Mesenchymal stem cell (in vitro differentiated cells and primary cell): ENCODE results near the gene CENPA.
"Not testable (repeated sequence)": the region's sequence is repeated elsewhere in the genome, so short reads cannot be mapped to it uniquely, and the experiment has no call there.

ENCODE experiments used
- DNase-seq: peaks from one replicate; pipeline ENCODE4 v3.0.0-alpha.2; 2013
- H2AFZ ChIP-seq: one replicate; pipeline ENCODE4 v1.6.1; 2013; ENCODE audit warnings: low read depth, mild to moderate bottlenecking, control low read depth, inconsistent platforms, low read length, moderate library complexity
- H2AK5ac ChIP-seq: 2 replicates; pipeline ENCODE4 v1.6.1; 2013; ENCODE audit warnings: low read length, moderate library complexity, mild to moderate bottlenecking, inconsistent platforms; ENCODE audit not compliant: severe bottlenecking
- H2BK120ac ChIP-seq: one replicate; pipeline ENCODE4 v1.6.1; 2013; ENCODE audit warnings: low read depth, mild to moderate bottlenecking, inconsistent platforms, low read length, moderate library complexity
- H2BK12ac ChIP-seq, 2 experiments: one replicate each; pipeline ENCODE4 v1.6.1; 2013; ENCODE audit warnings: inconsistent platforms in 2 of 2, low read length in 2 of 2, mild to moderate bottlenecking in 2 of 2, moderate library complexity in 2 of 2, control low read depth in 1 of 2
- H2BK15ac ChIP-seq: one replicate; pipeline ENCODE4 v1.6.1; 2013; ENCODE audit warnings: mild to moderate bottlenecking, low read depth, inconsistent platforms; ENCODE audit not compliant: poor library complexity, severe bottlenecking
- H2BK5ac ChIP-seq: 2 replicates; pipeline ENCODE4 v1.6.1; 2013; ENCODE audit warnings: low read depth, mild to moderate bottlenecking, low read length, control low read depth, inconsistent platforms; ENCODE audit not compliant: poor library complexity, severe bottlenecking
- H3K14ac ChIP-seq, 2 experiments: one replicate each; pipeline ENCODE4 v1.6.1; 2013; ENCODE audit warnings: inconsistent platforms in 2 of 2, low read length in 2 of 2, control low read depth in 1 of 2, mild to moderate bottlenecking in 1 of 2, moderate library complexity in 1 of 2
- H3K18ac ChIP-seq, 2 experiments: one replicate each; pipeline ENCODE4 v1.6.1; 2013; ENCODE audit warnings: inconsistent platforms in 2 of 2, low read length in 2 of 2, control low read depth in 1 of 2, low read depth in 1 of 2, mild to moderate bottlenecking in 1 of 2
- H3K23ac ChIP-seq, 2 experiments: one replicate each; pipeline ENCODE4 v1.6.1; 2013; ENCODE audit warnings: inconsistent platforms in 2 of 2, low read length in 2 of 2, mild to moderate bottlenecking in 2 of 2, moderate library complexity in 2 of 2, control low read depth in 1 of 2
- H3K27ac ChIP-seq: 2 replicates; pipeline ENCODE4 v1.5.1; 2013; ENCODE audit warnings: mild to moderate bottlenecking, moderate library complexity, low read length, control low read depth, inconsistent platforms; ENCODE audit not compliant: poor library complexity, severe bottlenecking
- H3K27me3 ChIP-seq, 2 experiments: 2 replicates each; pipeline versions ENCODE4 v1.6.1 to v1.7.0; 2013; ENCODE audit warnings: low read length in 2 of 2, mild to moderate bottlenecking in 2 of 2, moderate library complexity in 2 of 2, control low read depth in 1 of 2, inconsistent platforms in 1 of 2; ENCODE audit not compliant: control insufficient read depth in 1 of 2, insufficient read depth in 1 of 2
- H3K36me3 ChIP-seq, 2 experiments: 2 replicates each; pipeline versions ENCODE4 v1.6.1 to v1.7.0; 2013; ENCODE audit warnings: low read length in 2 of 2, control low read depth in 1 of 2, inconsistent platforms in 1 of 2, low read depth in 1 of 2, mild to moderate bottlenecking in 1 of 2; ENCODE audit not compliant: insufficient read depth in 2 of 2, control insufficient read depth in 1 of 2
- H3K4ac ChIP-seq, 2 experiments: one replicate each; pipeline ENCODE4 v1.6.1; 2013; ENCODE audit warnings: inconsistent platforms in 2 of 2, low read length in 2 of 2, mild to moderate bottlenecking in 2 of 2, moderate library complexity in 2 of 2, control low read depth in 1 of 2, low read depth in 1 of 2
- H3K4me1 ChIP-seq: 2 replicates; pipeline ENCODE4 v1.6.1; 2013; ENCODE audit warnings: low read depth, low read length, control low read depth; ENCODE audit not compliant: control insufficient read depth, insufficient read depth
- H3K4me2 ChIP-seq: 2 replicates; pipeline ENCODE4 v1.6.1; 2013; ENCODE audit warnings: low read length, mild to moderate bottlenecking, inconsistent platforms; ENCODE audit not compliant: poor library complexity, severe bottlenecking
- H3K4me3 ChIP-seq, 2 experiments: 2 replicates each; pipeline versions ENCODE4 v1.5.1 to v1.7.0; 2013; ENCODE audit warnings: low read length in 2 of 2, mild to moderate bottlenecking in 2 of 2, control low read depth in 1 of 2, low read depth in 1 of 2; ENCODE audit not compliant: insufficient read depth in 1 of 2
- H3K79me1 ChIP-seq: replicated peaks from 2 replicates; pipeline ENCODE4 v1.6.1; 2013; ENCODE audit warnings: mild to moderate bottlenecking, control low read depth, low read length, inconsistent platforms; ENCODE audit not compliant: poor library complexity, severe bottlenecking
- H3K9ac ChIP-seq: 2 replicates; pipeline ENCODE4 v1.7.0; 2013; ENCODE audit warnings: mild to moderate bottlenecking, low read length, moderate library complexity
- H3K9me3 ChIP-seq: 2 replicates; pipeline ENCODE4 v1.7.0; 2013; ENCODE audit warnings: mild to moderate bottlenecking, low read length; ENCODE audit not compliant: control insufficient read depth
- H4K8ac ChIP-seq: one replicate; pipeline ENCODE4 v1.6.1; 2013; ENCODE audit warnings: inconsistent platforms, mild to moderate bottlenecking, low read length, moderate library complexity
- H4K91ac ChIP-seq: one replicate; pipeline ENCODE4 v1.6.1; 2013; ENCODE audit warnings: mild to moderate bottlenecking, low read length, inconsistent platforms
- WGBS: methylation state at CpG from one replicate; pipeline ENCODE4 v1.1.7; 2013; ENCODE audit warnings: mixed read lengths; 5-methylcytosine and 5-hydroxymethylcytosine counted together

Gene CENPA

DNA sequence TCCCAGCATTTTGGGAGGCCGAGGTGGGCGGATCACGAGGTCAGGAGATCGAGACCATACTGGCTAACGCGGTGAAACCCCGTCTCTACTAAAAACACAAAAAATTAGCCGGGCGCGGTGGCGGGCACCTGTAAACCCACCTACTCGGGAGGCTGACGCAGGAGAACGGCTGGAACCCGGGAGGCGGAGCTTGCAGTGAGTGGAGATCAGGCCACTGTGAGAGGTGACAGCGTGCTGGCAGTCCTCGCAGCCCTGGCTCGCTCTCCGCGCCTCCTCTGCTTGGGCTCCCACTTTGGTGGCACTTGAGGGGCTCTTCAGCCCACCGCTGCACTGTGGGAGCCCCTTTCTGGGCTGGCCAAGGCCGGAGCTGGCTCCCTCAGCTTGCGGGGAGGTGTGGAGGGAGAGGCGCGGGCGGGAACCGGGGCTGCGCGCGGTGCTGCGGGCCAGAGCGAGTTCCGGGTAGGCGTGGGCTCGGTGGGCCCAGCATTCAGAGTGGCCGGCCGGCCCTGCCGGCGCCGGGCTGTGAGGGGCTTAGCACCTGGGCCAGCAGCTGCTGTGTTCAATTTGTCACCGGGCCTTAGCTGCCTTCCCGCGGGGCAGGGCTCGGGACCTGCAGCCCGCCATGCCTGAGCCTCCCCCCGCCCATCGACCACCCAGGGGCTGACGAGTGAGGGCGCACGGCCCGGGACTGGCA is 28.4 kb downstream of the CENPA start:
- 94% methylated on average over 44 of the region's 52 CpGs for WGBS
- H2BK5ac ChIP-seq, H3K4ac ChIP-seq, H3K14ac ChIP-seq, H4K8ac ChIP-seq, H2BK15ac ChIP-seq, DNase-seq, H3K4me2 ChIP-seq, H3K9me3 ChIP-seq, H2BK12ac ChIP-seq, H4K91ac ChIP-seq, H2AFZ ChIP-seq, H3K9ac ChIP-seq, H2AK5ac ChIP-seq, H3K4me1 ChIP-seq, H3K23ac ChIP-seq, H3K18ac ChIP-seq, H3K4me3 ChIP-seq, H3K27ac ChIP-seq, H3K79me1 ChIP-seq, H3K36me3 ChIP-seq, H2BK120ac ChIP-seq: not testable (repeated sequence)
- peaks cover 45 to 57% of the 10 kb centered on the region in 2 experiments for H3K27me3 ChIP-seq

DNA sequence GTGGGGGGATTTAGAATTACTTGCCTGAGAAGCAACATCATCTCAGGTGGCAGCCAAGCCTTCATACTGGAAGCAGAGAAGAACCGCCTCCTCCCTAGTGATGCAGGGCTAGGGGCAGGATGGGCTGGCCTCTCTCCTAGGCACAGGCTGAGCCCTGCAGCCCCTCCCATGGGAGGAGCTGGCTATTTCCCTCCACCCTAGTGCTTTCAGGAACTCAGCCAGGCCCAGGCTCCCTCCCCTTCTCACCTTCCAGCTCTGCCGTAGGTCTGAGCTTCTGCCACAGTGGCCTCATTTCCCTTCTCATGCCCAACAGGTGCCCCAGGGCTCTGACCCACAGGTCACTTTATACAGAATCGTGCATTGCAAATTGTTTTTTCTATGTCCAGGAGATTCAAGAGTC is 31.0 kb downstream of the CENPA start:
- no peak overlapping the region for H3K27ac ChIP-seq
- H2BK12ac ChIP-seq: no peak overlapping the region
- H3K18ac ChIP-seq: no peak overlapping the region
- H3K4me1 ChIP-seq: no peaks in the 10 kb centered on the region
- no peak overlapping the region for H2BK15ac ChIP-seq
- no peak for DNase-seq
- no peak overlapping the region for H2AFZ ChIP-seq
- H4K91ac ChIP-seq: no peak overlapping the region
- no peak overlapping the region for H4K8ac ChIP-seq
- H3K23ac ChIP-seq: no peak overlapping the region
- no peak overlapping the region for H3K4ac ChIP-seq
- H2AK5ac ChIP-seq: no peak overlapping the region
- 58% methylated on average over 2 of the region's 3 CpGs for WGBS
- no peaks in the 10 kb centered on the region for H3K36me3 ChIP-seq
- peaks cover 26 to 43% of the 10 kb centered on the region in 2 experiments for H3K27me3 ChIP-seq
- no peak overlapping the region for H3K9ac ChIP-seq
- H3K14ac ChIP-seq: no peak overlapping the region
- no peak overlapping the region for H3K4me2 ChIP-seq
- no peak overlapping the region for H2BK120ac ChIP-seq
- H2BK5ac ChIP-seq: no peak overlapping the region
- H3K9me3 ChIP-seq: no peaks in the 10 kb centered on the region
- H3K4me3 ChIP-seq: no peak overlapping the region
- no peaks in the 10 kb centered on the region for H3K79me1 ChIP-seq

DNA sequence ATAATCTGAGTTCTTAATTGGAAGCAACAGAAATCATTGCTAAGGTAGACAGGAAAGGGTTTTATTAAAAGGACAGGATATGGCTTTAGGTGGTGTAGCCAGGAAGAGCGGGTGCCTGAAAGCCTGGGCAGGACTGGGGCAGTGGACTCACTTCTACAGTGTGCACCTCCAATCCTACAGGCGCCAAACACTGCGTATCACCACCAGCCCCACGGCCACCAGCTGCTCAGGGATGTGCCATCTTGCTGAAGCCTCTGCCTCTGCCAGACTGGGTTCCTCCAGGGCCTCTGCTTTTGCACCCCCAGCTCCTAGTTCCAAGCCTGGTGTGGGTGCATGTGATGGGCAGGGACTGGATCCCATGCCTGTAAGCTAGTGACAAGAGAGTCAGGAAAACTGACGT is 32.4 kb downstream of the CENPA start:
- Histone ChIP-seq H3K9me3 (no peaks in the 10 kb centered on the region), H3K27me3 (peaks cover 15 to 35% of the 10 kb centered on the region in 2 experiments), H3K9ac (no peak overlapping the region), H4K91ac (no peak overlapping the region), H3K27ac (no peak overlapping the region), H4K8ac (no peak overlapping the region), H3K36me3 (no peaks in the 10 kb centered on the region), H3K4me1 (no peaks in the 10 kb centered on the region), H3K14ac (no peak overlapping the region), H2AFZ (no peak overlapping the region), H3K18ac (no peak overlapping the region), H3K4me2 (no peak overlapping the region), H2BK15ac (no peak overlapping the region), H2BK5ac (no peak overlapping the region), H2BK12ac (no peak overlapping the region), H3K4ac (no peak overlapping the region), H3K4me3 (no peak overlapping the region), H2BK120ac (no peak overlapping the region), H2AK5ac (no peak overlapping the region), H3K79me1 (no peaks in the 10 kb centered on the region), H3K23ac (no peak overlapping the region)
- WGBS: 90% methylated on average over 5 of the region's 5 CpGs
- DNase-seq: no peak

DNA sequence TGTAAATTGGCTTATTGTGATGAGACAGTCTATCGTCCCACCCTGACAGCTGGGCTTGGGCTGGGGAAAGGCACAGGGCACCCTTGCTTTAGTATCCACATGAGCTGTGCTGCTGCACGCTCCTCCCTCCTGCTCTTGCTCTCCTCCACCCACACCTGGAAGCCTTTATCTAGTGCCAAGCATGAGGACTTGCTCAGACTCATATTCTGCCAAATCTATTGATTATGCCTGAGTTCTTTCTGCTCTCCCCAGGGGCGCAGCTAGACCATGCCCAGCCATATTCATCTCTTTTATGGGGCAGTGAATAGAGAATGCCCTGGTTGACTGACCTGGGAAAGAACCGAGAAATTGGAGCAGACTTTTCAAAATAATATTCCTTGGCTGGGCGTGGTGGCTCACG is 33.1 kb downstream of the CENPA start:
- Histone ChIP-seq H2BK5ac (no peak overlapping the region), H3K18ac (no peak overlapping the region), H3K36me3 (no peaks in the 10 kb centered on the region), H2BK12ac (no peak overlapping the region), H3K4ac (no peak overlapping the region), H3K4me2 (no peak overlapping the region), H3K4me1 (no peaks in the 10 kb centered on the region), H2AK5ac (no peak overlapping the region), H3K14ac (peak overlapping the region in 1 of 2 experiments; percentile 48), H3K4me3 (no peak overlapping the region), H3K9ac (no peak overlapping the region), H2AFZ (no peak overlapping the region), H4K91ac (no peak overlapping the region), H2BK15ac (no peak overlapping the region), H3K79me1 (no peaks in the 10 kb centered on the region), H3K27ac (no peak overlapping the region), H3K23ac (no peak overlapping the region), H3K9me3 (no peaks in the 10 kb centered on the region), H3K27me3 (peaks cover 11 to 31% of the 10 kb centered on the region in 2 experiments), H2BK120ac (no peak overlapping the region), H4K8ac (no peak overlapping the region)
- 83% methylated on average over 6 of the region's 6 CpGs for WGBS
- DNase-seq: no peak
